ENCODE data around the gene RANBP17. TPM values are rescaled to one million over a fixed set of nuclear protein-coding genes. Genes with fewer than 3 reads are reported as not detected.
A peak's percentile ranks its signal among the peaks of the same experiment; 100 is the strongest.

Gene RANBP17
- total RNA-seq, 1 experiment from 2014 or later, result 19.0 TPM

DNA sequence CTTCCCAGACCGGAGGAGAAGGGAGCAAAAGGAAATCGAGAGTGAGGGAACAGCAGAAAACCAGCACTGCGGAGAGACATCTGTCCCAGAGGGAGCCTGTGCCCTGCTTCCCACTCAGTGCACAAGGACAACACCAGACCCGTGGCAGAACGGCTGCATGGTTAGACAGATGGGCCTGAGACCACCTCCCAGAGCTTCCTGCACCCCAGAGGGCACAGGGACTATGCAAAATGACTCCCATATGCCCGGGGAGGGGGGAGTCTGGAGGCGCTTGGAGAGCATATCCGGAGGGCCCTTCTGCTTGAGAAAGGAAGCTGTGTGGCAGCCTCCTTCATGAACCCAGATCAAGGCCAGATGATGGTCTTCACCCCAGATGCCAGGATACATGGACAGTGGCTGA is 473.8 kb downstream of the RANBP17 start:
- no peaks in the 10 kb centered on the region for H3K4me1 Mint-ChIP-seq (ENCODE audit: insufficient read depth, unreplicated experiment)
- H3K36me3 Mint-ChIP-seq (ENCODE audit: insufficient read depth, unreplicated experiment), result no peaks in the 10 kb centered on the region
- TF ChIP-seq CTCF (IDR thresholded peaks at IDR 0.05; ENCODE audit: unreplicated experiment), result no peak
- ChIA-PET POLR2A (no interaction called here), CTCF (interaction anchor here (0.6 to 17.9 kb wide), 4 partner anchors 129 to 1643 kb away, joined by 3 to 299 read pairs (median 4); no protein-coding TSS in a partner anchor)
- intact Hi-C loops (cut with micrococcal nuclease), result loop anchor here (5.0 kb wide), 1 partner anchor 418 kb away; no protein-coding TSS in a partner anchor
- H3K27ac Mint-ChIP-seq (ENCODE audit: low read depth, unreplicated experiment), result no peak overlapping the region
- peaks cover 7% of the 10 kb centered on the region for H3K27me3 Mint-ChIP-seq (ENCODE audit: insufficient read depth, unreplicated experiment)
- no TSS peak for BruUV-seq (replicated peaks)
- no peaks in the 10 kb centered on the region for H3K9me3 Mint-ChIP-seq (ENCODE audit: unreplicated experiment)
- DNase-seq (ENCODE audit: unreplicated experiment), result no peak
- no peak overlapping the region for H3K4me3 Mint-ChIP-seq (ENCODE audit: unreplicated experiment)

GRCh38 chr5:171336521-171337209 is 474.8 kb downstream of the RANBP17 start:
- Mint-ChIP-seq H3K27ac (ENCODE audit: low read depth, unreplicated experiment) (no peak overlapping the region), H3K27me3 (ENCODE audit: insufficient read depth, unreplicated experiment) (peaks cover 7% of the 10 kb centered on the region), H3K36me3 (ENCODE audit: insufficient read depth, unreplicated experiment) (no peaks in the 10 kb centered on the region), H3K4me3 (ENCODE audit: unreplicated experiment) (peak overlapping the region; percentile 75), H3K4me1 (ENCODE audit: insufficient read depth, unreplicated experiment) (no peaks in the 10 kb centered on the region), H3K9me3 (ENCODE audit: unreplicated experiment) (no peaks in the 10 kb centered on the region)
- ChIA-PET POLR2A (interaction anchor here (0.7 kb wide), 2 partner anchors 154 to 527 kb away, joined by 3 read pairs; no protein-coding TSS in a partner anchor), CTCF (interaction anchor here (0.6 to 17.9 kb wide), 20 partner anchors 8 to 592 kb away, joined by 3 to 299 read pairs (median 3); no protein-coding TSS in a partner anchor)
- BruUV-seq (replicated peaks), result no TSS peak
- DNase-seq (ENCODE audit: unreplicated experiment), result peak; percentile 68
- intact Hi-C loops (cut with micrococcal nuclease), result loop anchor here (1.0 to 5.0 kb wide), 8 partner anchors 63 to 698 kb away; no protein-coding TSS in a partner anchor
- peak; percentile 97 for TF ChIP-seq CTCF (IDR thresholded peaks at IDR 0.05; ENCODE audit: unreplicated experiment)

GRCh38 chr5:171337210-171337569 is 475.4 kb downstream of the RANBP17 start:
- CTCF ChIA-PET, result interaction anchor here (0.6 to 17.9 kb wide), 24 partner anchors 10 to 720 kb away, joined by 3 to 299 read pairs (median 3); no protein-coding TSS in a partner anchor
- Mint-ChIP-seq H3K9me3 (ENCODE audit: unreplicated experiment) (no peaks in the 10 kb centered on the region), H3K4me1 (ENCODE audit: insufficient read depth, unreplicated experiment) (no peaks in the 10 kb centered on the region), H3K27me3 (ENCODE audit: insufficient read depth, unreplicated experiment) (peaks cover 4% of the 10 kb centered on the region), H3K36me3 (ENCODE audit: insufficient read depth, unreplicated experiment) (no peaks in the 10 kb centered on the region), H3K27ac (ENCODE audit: low read depth, unreplicated experiment) (no peak overlapping the region), H3K4me3 (ENCODE audit: unreplicated experiment) (peak overlapping the region; percentile 75)
- no TSS peak for BruUV-seq (replicated peaks)
- POLR2A ChIA-PET, result interaction anchor here (0.6 kb wide), 1 partner anchor 38 kb away, joined by 3 read pairs; no protein-coding TSS in a partner anchor
- intact Hi-C loops (cut with micrococcal nuclease), result loop anchor here (1.0 to 5.0 kb wide), 8 partner anchors 64 to 699 kb away; no protein-coding TSS in a partner anchor
- DNase-seq (ENCODE audit: unreplicated experiment), result no peak
- TF ChIP-seq CTCF (IDR thresholded peaks at IDR 0.05; ENCODE audit: unreplicated experiment), result no peak

GRCh38 chr5:171340042-171340441 is 478.2 kb downstream of the RANBP17 start:
- ChIA-PET CTCF (interaction anchor here (0.6 to 17.9 kb wide), 11 partner anchors 9 to 796 kb away, joined by 3 to 299 read pairs (median 3); no protein-coding TSS in a partner anchor), POLR2A (no interaction called here)
- intact Hi-C loops (cut with micrococcal nuclease), result no loop called here

More at GRCh38 chr5:171340042-171340441, 478.2 kb downstream of the RANBP17 start:
- no peaks in the 10 kb centered on the region for H3K9me3 Mint-ChIP-seq (ENCODE audit: unreplicated experiment)
- no TSS peak for BruUV-seq (replicated peaks)
- H3K36me3 Mint-ChIP-seq (ENCODE audit: insufficient read depth, unreplicated experiment), result peaks cover 7% of the 10 kb centered on the region
- no peak for TF ChIP-seq CTCF (IDR thresholded peaks at IDR 0.05; ENCODE audit: unreplicated experiment)
- no peak overlapping the region for H3K4me3 Mint-ChIP-seq (ENCODE audit: unreplicated experiment)
- no peak overlapping the region for H3K27ac Mint-ChIP-seq (ENCODE audit: low read depth, unreplicated experiment)
- no peak for DNase-seq (ENCODE audit: unreplicated experiment)
- no peaks in the 10 kb centered on the region for H3K27me3 Mint-ChIP-seq (ENCODE audit: insufficient read depth, unreplicated experiment)
- H3K4me1 Mint-ChIP-seq (ENCODE audit: insufficient read depth, unreplicated experiment), result no peaks in the 10 kb centered on the region
